HepG2 (cell line): ENCODE measurements around the gene TRAP1. TPM values are rescaled to one million over a fixed set of nuclear protein-coding genes. Genes with fewer than 3 reads are reported as not detected.

Experiments used
- GLI4 ChIP-seq: sonication (generic); formaldehyde crosslinking; IDR thresholded peaks from 2 replicates; pipeline ENCODE4 v1.5.1; 2020; ENCODE audit warnings: missing genetic modification reagents, mild to moderate bottlenecking, moderate library complexity, borderline replicate concordance
- MZF1 ChIP-seq: sonication (generic); formaldehyde crosslinking; IDR thresholded peaks from 2 replicates; pipeline ENCODE4 v1.8.1; 2023; ENCODE audit warnings: mild to moderate bottlenecking, missing genetic modification reagents, borderline replicate concordance
- RXRA ChIP-seq: sonication (generic); formaldehyde crosslinking; IDR thresholded peaks from 2 replicates; pipeline ENCODE4 v1.5.1; 2020; ENCODE audit warnings: missing genetic modification reagents
- SMARCC2 ChIP-seq: fragments of 450-650 bp; IDR thresholded peaks from 2 replicates; pipeline ENCODE4 v1.6.1; 2017; ENCODE audit warnings: antibody characterized with exemption, mild to moderate bottlenecking
- polyA plus RNA-seq, 8 experiments: library from polyadenylated mRNA; depleted of rRNA in 3 of 8; stranded (reverse) in 7 of 8; unstranded in 1 of 8; fragments of >200 nt; fragmentation: Illumina TruSeq in 4 of 8; extraction: Trizol in 4 of 8; gene quantifications; 2 replicates each; pipeline versions ENCODE4 v1.2.1 to v1.2.3, GENCODE V29; 2011 to 2016; ENCODE audit warnings: low read depth in 4 of 8, missing spikeins in 1 of 8, mixed read lengths in 1 of 8; ENCODE audit not compliant: insufficient read depth in 1 of 8
- total RNA-seq, 5 experiments: library from RNA; depleted of rRNA; stranded (reverse); fragments of >200 nt; fragmentation: Illumina TruSeq; extraction: Trizol; gene quantifications; 2 replicates each; pipeline ENCODE4 v1.2.3, GENCODE V29; 2016; ENCODE audit warnings: low read depth in 1 of 5
- TF ChIP-seq, protein P1 (sequence below): sonication (generic); formaldehyde crosslinking; IDR thresholded peaks from 2 replicates; pipeline ENCODE4 v1.5.0; 2020; ENCODE audit warnings: mild to moderate bottlenecking, missing genetic modification reagents
- TF ChIP-seq, protein P2 (sequence below): IDR thresholded peaks from 2 replicates; pipeline ENCODE4 v1.4.0; 2020; ENCODE audit warnings: mild to moderate bottlenecking, missing genetic modification reagents
- TF ChIP-seq, protein P3 (sequence below): sonication (generic); formaldehyde crosslinking; IDR thresholded peaks from 2 replicates; pipeline ENCODE4 v1.4.0; 2020; ENCODE audit warnings: missing genetic modification reagents
- TF ChIP-seq, protein P4 (sequence below): sonication (generic); formaldehyde crosslinking; IDR thresholded peaks from 2 replicates; pipeline ENCODE4 v1.8.1; 2023; ENCODE audit warnings: mild to moderate bottlenecking, missing genetic modification reagents, borderline replicate concordance
- TF ChIP-seq, protein P5 (sequence below): sonication (generic); formaldehyde crosslinking; IDR thresholded peaks from 2 replicates; pipeline ENCODE4 v1.5.0; 2020; ENCODE audit warnings: missing genetic modification reagents, mild to moderate bottlenecking, borderline replicate concordance
- TF ChIP-seq, protein P6 (sequence below): sonication (generic); formaldehyde crosslinking; IDR thresholded peaks from 2 replicates; pipeline ENCODE4 v1.9.0; 2021; ENCODE audit warnings: missing genetic modification reagents, borderline replicate concordance
- TF ChIP-seq, protein P7 (sequence below): sonication (generic); formaldehyde crosslinking; IDR thresholded peaks from 2 replicates; pipeline ENCODE4 v1.4.0; 2020; ENCODE audit warnings: missing genetic modification reagents

TRAP1 gene
- total and polyA plus RNA-seq, 2 of the 13 experiments (the other 11 are each of a cell fraction or from before 2014, with no cell fraction given): 127 to 240 TPM

DNA sequence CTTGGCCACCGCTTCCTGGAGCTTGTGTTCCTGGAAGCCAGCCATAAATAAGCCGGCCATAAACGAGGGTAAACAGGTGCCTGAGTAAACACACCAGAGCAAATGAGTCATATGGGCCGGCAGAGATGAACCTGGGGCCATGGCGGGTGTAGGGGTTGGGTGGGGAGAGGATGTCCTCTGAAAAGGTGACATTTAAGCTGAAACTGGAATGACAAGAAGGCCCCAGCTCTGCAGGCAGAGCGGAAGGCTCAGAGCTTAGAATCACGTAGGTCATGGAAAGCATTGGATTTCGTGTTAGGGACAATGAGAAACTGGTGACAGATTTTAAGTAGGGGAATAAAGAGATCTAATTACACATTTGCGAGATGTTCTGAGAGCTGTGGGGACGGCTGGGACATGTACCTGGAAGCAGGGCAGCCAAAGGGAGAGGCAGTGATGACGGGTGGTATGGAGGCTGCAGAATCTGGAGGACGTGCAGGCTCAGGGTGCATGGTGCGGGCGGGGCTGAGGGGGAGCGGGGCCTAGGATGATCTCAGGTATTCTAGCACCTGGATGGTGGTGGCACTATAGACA, 70.9 kb downstream of the TRAP1 start (continued):
- TF ChIP-seq, protein P1, sequence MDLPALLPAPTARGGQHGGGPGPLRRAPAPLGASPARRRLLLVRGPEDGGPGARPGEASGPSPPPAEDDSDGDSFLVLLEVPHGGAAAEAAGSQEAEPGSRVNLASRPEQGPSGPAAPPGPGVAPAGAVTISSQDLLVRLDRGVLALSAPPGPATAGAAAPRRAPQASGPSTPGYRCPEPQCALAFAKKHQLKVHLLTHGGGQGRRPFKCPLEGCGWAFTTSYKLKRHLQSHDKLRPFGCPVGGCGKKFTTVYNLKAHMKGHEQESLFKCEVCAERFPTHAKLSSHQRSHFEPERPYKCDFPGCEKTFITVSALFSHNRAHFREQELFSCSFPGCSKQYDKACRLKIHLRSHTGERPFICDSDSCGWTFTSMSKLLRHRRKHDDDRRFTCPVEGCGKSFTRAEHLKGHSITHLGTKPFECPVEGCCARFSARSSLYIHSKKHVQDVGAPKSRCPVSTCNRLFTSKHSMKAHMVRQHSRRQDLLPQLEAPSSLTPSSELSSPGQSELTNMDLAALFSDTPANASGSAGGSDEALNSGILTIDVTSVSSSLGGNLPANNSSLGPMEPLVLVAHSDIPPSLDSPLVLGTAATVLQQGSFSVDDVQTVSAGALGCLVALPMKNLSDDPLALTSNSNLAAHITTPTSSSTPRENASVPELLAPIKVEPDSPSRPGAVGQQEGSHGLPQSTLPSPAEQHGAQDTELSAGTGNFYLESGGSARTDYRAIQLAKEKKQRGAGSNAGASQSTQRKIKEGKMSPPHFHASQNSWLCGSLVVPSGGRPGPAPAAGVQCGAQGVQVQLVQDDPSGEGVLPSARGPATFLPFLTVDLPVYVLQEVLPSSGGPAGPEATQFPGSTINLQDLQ (CRISPR knock-in tag): no peak
- TF ChIP-seq SMARCC2 (no peak), MZF1 (CRISPR knock-in tag) (no peak), RXRA (peak; percentile 44; the same call in 1 of the 2 replicates), GLI4 (CRISPR knock-in tag) (no peak)
- TF ChIP-seq, protein P2, sequence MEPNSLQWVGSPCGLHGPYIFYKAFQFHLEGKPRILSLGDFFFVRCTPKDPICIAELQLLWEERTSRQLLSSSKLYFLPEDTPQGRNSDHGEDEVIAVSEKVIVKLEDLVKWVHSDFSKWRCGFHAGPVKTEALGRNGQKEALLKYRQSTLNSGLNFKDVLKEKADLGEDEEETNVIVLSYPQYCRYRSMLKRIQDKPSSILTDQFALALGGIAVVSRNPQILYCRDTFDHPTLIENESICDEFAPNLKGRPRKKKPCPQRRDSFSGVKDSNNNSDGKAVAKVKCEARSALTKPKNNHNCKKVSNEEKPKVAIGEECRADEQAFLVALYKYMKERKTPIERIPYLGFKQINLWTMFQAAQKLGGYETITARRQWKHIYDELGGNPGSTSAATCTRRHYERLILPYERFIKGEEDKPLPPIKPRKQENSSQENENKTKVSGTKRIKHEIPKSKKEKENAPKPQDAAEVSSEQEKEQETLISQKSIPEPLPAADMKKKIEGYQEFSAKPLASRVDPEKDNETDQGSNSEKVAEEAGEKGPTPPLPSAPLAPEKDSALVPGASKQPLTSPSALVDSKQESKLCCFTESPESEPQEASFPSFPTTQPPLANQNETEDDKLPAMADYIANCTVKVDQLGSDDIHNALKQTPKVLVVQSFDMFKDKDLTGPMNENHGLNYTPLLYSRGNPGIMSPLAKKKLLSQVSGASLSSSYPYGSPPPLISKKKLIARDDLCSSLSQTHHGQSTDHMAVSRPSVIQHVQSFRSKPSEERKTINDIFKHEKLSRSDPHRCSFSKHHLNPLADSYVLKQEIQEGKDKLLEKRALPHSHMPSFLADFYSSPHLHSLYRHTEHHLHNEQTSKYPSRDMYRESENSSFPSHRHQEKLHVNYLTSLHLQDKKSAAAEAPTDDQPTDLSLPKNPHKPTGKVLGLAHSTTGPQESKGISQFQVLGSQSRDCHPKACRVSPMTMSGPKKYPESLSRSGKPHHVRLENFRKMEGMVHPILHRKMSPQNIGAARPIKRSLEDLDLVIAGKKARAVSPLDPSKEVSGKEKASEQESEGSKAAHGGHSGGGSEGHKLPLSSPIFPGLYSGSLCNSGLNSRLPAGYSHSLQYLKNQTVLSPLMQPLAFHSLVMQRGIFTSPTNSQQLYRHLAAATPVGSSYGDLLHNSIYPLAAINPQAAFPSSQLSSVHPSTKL: peak; percentile 73
- TF ChIP-seq, protein P3, sequence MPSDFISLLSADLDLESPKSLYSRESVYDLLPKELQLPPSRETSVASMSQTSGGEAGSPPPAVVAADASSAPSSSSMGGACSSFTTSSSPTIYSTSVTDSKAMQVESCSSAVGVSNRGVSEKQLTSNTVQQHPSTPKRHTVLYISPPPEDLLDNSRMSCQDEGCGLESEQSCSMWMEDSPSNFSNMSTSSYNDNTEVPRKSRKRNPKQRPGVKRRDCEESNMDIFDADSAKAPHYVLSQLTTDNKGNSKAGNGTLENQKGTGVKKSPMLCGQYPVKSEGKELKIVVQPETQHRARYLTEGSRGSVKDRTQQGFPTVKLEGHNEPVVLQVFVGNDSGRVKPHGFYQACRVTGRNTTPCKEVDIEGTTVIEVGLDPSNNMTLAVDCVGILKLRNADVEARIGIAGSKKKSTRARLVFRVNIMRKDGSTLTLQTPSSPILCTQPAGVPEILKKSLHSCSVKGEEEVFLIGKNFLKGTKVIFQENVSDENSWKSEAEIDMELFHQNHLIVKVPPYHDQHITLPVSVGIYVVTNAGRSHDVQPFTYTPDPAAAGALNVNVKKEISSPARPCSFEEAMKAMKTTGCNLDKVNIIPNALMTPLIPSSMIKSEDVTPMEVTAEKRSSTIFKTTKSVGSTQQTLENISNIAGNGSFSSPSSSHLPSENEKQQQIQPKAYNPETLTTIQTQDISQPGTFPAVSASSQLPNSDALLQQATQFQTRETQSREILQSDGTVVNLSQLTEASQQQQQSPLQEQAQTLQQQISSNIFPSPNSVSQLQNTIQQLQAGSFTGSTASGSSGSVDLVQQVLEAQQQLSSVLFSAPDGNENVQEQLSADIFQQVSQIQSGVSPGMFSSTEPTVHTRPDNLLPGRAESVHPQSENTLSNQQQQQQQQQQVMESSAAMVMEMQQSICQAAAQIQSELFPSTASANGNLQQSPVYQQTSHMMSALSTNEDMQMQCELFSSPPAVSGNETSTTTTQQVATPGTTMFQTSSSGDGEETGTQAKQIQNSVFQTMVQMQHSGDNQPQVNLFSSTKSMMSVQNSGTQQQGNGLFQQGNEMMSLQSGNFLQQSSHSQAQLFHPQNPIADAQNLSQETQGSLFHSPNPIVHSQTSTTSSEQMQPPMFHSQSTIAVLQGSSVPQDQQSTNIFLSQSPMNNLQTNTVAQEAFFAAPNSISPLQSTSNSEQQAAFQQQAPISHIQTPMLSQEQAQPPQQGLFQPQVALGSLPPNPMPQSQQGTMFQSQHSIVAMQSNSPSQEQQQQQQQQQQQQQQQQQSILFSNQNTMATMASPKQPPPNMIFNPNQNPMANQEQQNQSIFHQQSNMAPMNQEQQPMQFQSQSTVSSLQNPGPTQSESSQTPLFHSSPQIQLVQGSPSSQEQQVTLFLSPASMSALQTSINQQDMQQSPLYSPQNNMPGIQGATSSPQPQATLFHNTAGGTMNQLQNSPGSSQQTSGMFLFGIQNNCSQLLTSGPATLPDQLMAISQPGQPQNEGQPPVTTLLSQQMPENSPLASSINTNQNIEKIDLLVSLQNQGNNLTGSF (CRISPR knock-in tag): no peak
- TF ChIP-seq, protein P4, sequence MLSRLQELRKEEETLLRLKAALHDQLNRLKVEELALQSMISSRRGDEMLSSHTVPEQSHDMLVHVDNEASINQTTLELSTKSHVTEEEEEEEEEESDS (CRISPR knock-in tag): no peak
- TF ChIP-seq, protein P5, sequence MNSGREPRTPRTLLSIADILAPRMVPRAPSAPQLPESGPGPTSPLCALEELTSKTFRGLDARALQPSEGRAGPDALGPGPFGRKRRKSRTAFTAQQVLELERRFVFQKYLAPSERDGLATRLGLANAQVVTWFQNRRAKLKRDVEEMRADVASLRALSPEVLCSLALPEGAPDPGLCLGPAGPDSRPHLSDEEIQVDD: no peak
- TF ChIP-seq, protein P6, sequence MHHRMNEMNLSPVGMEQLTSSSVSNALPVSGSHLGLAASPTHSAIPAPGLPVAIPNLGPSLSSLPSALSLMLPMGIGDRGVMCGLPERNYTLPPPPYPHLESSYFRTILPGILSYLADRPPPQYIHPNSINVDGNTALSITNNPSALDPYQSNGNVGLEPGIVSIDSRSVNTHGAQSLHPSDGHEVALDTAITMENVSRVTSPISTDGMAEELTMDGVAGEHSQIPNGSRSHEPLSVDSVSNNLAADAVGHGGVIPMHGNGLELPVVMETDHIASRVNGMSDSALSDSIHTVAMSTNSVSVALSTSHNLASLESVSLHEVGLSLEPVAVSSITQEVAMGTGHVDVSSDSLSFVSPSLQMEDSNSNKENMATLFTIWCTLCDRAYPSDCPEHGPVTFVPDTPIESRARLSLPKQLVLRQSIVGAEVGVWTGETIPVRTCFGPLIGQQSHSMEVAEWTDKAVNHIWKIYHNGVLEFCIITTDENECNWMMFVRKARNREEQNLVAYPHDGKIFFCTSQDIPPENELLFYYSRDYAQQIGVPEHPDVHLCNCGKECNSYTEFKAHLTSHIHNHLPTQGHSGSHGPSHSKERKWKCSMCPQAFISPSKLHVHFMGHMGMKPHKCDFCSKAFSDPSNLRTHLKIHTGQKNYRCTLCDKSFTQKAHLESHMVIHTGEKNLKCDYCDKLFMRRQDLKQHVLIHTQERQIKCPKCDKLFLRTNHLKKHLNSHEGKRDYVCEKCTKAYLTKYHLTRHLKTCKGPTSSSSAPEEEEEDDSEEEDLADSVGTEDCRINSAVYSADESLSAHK (CRISPR knock-in tag): no peak
- TF ChIP-seq, protein P7, sequence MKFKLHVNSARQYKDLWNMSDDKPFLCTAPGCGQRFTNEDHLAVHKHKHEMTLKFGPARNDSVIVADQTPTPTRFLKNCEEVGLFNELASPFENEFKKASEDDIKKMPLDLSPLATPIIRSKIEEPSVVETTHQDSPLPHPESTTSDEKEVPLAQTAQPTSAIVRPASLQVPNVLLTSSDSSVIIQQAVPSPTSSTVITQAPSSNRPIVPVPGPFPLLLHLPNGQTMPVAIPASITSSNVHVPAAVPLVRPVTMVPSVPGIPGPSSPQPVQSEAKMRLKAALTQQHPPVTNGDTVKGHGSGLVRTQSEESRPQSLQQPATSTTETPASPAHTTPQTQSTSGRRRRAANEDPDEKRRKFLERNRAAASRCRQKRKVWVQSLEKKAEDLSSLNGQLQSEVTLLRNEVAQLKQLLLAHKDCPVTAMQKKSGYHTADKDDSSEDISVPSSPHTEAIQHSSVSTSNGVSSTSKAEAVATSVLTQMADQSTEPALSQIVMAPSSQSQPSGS: no peak
